ENCODE measurements around the gene ACVR2A.

The ACVR2A gene

GRCh38 chr2:147855977-147856376, 11.1 kb downstream of the ACVR2A start:
- DNase-seq: no peak

GRCh38 chr2:147860009-147860408, 15.2 kb downstream of the ACVR2A start:
- no peak for DNase-seq

DNA sequence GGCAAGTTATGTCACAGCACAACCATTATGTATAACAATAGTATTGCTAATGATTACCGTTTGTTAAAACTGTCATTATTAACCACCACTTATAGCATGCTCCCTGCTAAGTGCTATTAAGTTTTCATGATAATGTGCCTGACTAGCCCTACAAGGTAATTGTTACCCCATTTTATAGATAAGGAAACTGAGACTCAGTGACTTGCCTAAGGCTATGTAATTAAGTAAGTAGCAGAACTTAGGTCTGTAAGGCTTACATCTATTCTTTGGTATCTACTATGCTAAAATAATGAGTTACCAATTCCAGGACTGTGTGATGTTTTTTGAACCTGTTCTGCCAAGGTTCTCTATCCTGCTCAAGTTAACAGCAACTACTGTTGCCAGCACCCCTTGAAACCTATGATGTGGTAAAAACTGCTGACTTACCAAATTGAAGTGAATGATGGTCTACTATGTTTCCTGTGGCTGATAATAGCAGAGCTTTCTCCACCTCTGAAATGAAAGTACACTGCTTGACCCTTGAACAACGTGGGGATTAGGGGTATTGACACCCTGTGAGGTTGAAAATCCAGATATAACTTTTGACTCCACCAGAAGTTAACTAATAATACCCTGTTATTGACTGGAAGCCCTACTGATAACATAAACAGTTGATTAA, 18.2 kb downstream of the ACVR2A start:
- no peak for DNase-seq

DNA sequence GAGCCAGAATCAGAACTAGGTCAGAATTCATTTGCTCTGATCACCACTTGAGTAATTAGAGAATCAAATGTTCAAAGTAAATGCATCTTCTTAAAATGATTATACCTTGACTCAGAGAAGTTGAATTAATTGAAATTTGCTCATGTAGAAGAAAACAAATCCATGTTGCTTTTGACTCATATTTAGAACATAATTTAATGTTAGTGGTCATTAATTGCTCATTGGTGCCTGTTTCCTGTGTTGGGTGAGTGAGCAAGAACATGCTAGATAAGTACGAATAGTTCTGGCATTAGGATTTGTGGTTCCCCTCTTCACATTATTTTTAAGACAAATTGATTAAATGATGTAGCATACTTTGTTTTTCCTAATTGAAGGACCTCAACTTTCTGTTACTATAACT, 19.0 kb downstream of the ACVR2A start:
- no peak for DNase-seq

GRCh38 chr2:147865560-147865959, 20.7 kb downstream of the ACVR2A start:
- DNase-seq: no peak

DNA sequence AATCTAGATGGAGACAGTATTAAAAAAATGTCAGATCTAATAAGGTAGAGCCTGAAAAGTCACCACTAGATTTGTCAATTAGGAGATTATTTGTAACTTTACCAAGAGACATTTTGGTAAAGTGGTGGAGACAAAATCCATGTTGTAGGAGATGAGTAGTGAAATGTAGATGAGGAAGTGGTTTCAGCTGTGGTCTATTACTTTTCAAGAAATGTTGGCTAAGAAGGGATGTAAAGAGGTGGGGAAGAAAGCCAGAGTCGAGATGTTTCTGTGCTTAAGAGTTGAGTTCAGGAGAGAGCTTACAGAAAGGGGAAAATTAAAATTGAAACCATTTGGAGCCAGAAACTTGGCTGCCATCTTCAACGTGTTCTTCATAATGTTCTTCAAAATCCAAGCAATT, 22.2 kb downstream of the ACVR2A start:
- no peak for DNase-seq

GRCh38 chr2:147869934-147870333, 25.1 kb downstream of the ACVR2A start:
- no peak for DNase-seq

DNA sequence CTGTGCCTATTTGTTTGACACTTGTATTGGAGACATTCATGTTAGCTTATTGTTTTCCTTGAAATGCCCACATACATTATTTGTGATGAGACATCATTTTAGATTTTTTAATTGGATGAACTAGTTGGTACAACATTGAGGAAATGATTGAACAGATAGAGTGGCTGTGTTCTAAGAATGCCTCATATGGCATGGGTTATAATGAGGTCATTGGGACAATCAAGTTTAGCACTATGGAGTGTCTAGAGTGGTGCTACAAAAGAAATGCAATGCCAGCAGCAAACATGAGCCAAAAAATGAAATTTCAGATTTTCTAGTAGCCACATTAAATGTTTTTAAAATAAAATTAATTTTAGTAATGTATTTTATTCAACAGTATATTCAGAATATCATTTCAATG, 28.1 kb downstream of the ACVR2A start:
- no peak for DNase-seq

DNA sequence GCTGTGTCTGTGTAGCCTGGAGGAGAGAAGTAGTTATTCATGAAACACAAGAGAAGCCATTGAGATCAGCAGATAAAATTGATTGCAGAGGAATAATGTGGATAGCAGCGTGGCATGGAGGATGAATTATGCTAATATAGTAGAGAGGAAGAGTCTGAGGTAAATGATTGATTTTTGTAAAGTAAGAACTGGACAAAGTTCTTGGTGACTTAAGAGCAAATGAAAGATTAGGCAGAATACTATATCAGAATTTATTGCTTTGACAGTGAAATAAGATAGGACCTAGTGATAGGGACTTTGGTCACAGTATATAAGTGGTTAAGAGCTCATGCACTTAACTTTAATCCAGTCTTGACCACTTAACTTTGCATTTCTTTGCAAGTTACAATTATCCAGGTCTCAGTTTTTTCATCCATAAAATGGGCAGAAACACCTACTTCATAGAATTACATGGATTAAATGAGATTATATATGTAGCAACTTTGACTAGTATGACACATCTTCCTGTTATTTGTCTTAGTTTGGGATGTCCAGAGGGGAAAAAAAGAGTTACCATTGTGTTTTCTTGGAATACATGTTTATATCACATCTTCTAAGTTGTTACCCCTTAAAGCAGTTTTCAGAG, 29.1 kb downstream of the ACVR2A start:
- DNase-seq: no peak

- no peak for DNase-seq
Measured at GRCh38 chr2:147879846-147880245, 35.0 kb downstream of the ACVR2A start.

- no peak for DNase-seq
Measured at GRCh38 chr2:147882631-147883030, 37.8 kb downstream of the ACVR2A start.

DNA sequence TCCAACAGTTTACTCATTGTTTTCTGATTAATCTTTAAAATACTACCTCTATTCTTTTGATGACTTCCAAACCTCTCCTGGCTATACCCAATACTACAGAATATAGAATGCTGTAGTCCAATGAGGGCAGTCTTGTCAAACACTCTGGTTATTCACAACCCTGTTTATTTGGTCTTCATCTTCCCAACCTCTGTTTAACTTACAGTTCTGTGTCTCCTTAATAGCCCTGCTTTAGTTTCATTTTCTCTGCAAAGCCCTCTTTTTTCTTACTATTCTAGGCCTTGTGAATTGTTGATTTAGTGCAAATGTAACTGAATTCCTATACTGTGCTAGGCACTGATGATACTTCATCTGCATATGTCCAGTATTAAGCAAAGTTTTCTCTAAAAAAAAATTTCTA, 40.0 kb downstream of the ACVR2A start:
- DNase-seq: no peak

GRCh38 chr2:147886136-147886535, 41.3 kb downstream of the ACVR2A start:
- DNase-seq: no peak

GRCh38 chr2:147888680-147889079, 43.9 kb downstream of the ACVR2A start:
- no peak for DNase-seq

DNA sequence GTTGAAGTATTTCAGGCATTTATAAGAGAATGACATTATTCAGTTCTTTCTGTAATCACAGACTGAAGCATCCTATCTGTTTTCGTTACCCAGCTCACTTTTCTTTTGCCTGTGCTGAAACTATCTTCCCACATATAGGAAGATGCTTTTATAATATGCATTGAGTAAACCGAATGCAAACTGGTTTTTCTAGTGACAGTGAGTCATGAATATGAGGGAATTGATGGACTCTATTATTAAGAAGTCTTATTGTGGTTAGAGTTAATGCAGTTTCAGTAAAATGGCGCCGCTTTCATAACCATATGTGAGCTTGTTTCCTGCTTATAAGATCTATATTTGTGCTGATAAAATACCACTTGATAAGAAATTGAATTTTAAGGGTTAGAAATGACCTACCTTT, 59.2 kb downstream of the ACVR2A start:
- no peak for DNase-seq

DNA sequence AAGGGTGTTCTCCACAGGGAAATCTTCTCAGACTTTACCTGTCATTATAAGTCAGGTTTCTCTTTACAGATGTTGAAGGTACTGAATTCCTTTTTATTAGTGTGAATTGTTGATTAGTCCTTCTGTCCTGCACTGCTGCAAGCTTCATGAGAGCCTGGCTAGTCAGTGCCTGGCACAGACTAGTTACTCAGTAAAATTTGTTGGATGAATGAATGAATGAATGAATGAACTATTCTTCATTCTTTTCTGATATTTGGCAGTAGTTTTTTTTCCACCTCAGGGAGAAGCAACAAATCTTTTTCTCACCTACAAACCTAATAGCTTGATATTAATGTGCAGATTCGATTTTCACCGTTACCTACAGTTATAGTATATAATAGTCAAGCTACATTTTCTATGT, 64.3 kb downstream of the ACVR2A start:
- DNase-seq: no peak

DNA sequence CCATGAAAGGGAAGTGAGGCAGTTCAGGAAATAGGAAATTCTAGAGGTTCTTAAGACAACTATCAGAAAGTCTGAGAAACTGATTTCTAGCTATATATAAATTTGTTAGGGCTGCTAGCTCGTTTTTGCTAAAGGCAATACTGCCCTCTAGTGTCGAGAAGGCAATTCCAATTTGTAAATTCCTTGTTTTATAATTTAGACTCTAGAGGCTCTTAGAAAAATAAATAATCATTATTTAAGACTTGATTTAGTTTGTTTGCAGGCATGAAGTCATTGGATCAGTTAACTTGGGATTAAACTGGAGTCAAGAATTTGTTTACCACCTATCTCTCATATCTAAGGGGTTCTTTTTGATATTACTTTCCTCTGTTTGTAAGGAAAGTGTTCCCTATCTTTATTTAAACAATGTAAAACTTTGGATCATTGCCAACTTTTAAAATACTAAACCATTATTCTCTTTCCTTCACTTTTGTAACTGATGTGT, 66.2 kb downstream of the ACVR2A start:
- DNase-seq: no peak

- no peak for DNase-seq
Measured at GRCh38 chr2:147913701-147914480, 69.1 kb downstream of the ACVR2A start.

DNA sequence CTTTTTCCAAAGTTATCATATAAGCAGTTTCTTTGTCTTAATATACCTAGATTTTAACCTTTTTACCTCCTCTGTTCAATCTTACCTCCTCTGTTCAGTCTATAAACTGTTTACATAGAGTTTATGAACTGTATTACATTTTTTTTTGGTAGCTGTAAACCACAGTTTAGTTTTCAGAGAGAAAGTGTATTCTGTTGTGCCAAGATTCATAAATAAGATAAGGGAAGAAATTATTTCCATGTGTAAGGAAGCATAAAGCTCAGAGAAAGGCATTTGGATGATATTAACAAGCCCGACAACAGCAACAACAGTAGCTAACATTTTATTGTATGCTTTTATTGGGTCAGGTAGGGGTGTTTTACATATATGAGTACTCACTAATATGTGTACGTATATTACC, 71.2 kb downstream of the ACVR2A start:
- no peak for DNase-seq

DNA sequence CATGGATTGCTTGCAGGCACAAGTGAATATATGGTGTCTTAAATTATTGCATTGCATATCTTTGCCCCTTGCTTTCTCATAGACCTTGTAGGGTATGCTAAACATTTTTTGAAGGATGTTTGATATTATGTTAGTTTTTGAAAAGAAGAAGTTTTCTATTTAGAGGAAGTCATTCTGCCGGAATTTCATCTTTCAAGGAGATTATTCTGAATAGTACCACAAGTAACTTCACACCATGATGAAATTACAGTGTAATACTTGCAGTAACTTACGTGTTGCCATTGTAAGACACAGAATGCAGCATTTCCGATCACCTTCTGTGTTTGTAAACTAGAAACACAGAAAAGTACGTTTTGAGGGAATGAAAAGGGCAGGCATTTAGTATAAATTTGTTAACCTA, 71.9 kb downstream of the ACVR2A start:
- DNase-seq: no peak

GRCh38 chr2:147917161-147917560, 72.3 kb downstream of the ACVR2A start:
- DNase-seq: no peak

- DNase-seq: no peak
Measured at GRCh38 chr2:147923846-147924245, 79.0 kb downstream of the ACVR2A start.

DNA sequence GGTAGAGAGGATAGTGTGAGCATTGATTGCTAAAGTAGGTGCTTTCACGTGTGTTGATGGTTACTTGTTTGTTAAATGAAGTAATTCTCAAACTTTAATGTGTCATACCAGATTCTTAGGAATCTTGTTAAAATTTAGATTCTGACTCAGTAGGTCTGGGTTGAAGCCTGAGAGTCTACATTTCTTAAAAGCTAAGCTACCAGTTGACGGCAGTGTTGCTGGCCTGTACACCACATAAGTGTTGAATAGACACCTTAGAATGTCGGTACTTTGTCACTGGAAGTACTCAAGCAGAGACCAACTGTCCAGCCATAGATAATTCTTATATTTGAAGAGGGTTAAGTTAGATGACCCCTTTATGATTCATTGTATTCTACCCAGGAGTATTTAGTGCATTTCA, 79.8 kb downstream of the ACVR2A start:
- DNase-seq: no peak

GRCh38 chr2:147925886-147926285, 81.1 kb downstream of the ACVR2A start:
- no peak for DNase-seq
